HCT116 (cell line): ENCODE measurements around the gene HS6ST1. TPM values are rescaled to one million over a fixed set of nuclear protein-coding genes. Genes with fewer than 3 reads are reported as not detected.

ENCODE experiments used
- ATAC-seq: fragments of 200-7000 bp; cut with Tn5 transposase; 2 replicates; pipeline ENCODE4 v1.9.1; 2020; ENCODE audit warnings: mild to moderate bottlenecking, moderate library complexity
- BruUV-seq: library from RNA; stranded (reverse); fragments of 400-500 nt; replicated peaks from 2 replicates; lab custom pipeline; 2021; lab: Mats Ljungman, UMichigan
- CTCF ChIA-PET: fragments of 300-600 bp; sonication (Branson Sonifier 250); formaldehyde crosslinking; loops from one replicate; lab custom pipeline; 2021; ENCODE audit warnings: antibody characterized with exemption; lab: Charles Lee
- POLR2A ChIA-PET: fragments of 300-600, 350-600 bp; sonication (Branson Sonifier 250); formaldehyde crosslinking; loops from one replicate; lab custom pipeline; 2021; ENCODE audit warnings: antibody characterized with exemption; lab: Charles Lee
- RAD21 ChIA-PET, 2 experiments: fragments of 300-600 bp; sonication (Branson Sonifier 250); formaldehyde crosslinking; loops; one replicate each; lab custom pipeline; 2023; ENCODE audit warnings: low total read pairs in 2 of 2; ENCODE audit not compliant: uncharacterized antibody in 2 of 2, unreplicated experiment in 2 of 2, low non-redundant PET in 1 of 2; lab: Charles Lee
- DNase-seq: peaks from one replicate; pipeline ENCODE4 v3.0.0-alpha.2; 2010; ENCODE audit warnings: low read depth, low spot score
- H2AFZ ChIP-seq: fragments of 200-600 bp; shearing (Covaris generic), sonication (generic); 2 replicates; pipeline ENCODE4 v1.6.1; 2017; ENCODE audit warnings: low read depth, mixed run types, mixed read lengths, antibody characterized with exemption, low read length; ENCODE audit not compliant: poor library complexity, severe bottlenecking
- H3K27ac ChIP-seq: 2 replicates; pipeline ENCODE4 v1.5.1; 2012; ENCODE audit warnings: low read depth, low read length
- H3K27me3 ChIP-seq: fragments of 200-600 bp; sonication (generic); 2 replicates; pipeline ENCODE4 v1.6.1; 2016; ENCODE audit warnings: mixed run types, low read length, mixed read lengths; ENCODE audit not compliant: insufficient read depth
- H3K36me3 ChIP-seq, 2 experiments: fragments of 200-500 bp in 1 of 2; fragments of 200-600 bp in 1 of 2; sonication (Bioruptor generic) in 1 of 2; sonication (generic) in 1 of 2; 2 replicates each; pipeline versions ENCODE4 v1.5.1 to v1.6.1; 2014 to 2016; ENCODE audit warnings: low read length in 2 of 2, inconsistent platforms in 1 of 2, mixed read lengths in 1 of 2, mixed run types in 1 of 2; ENCODE audit not compliant: insufficient read depth in 2 of 2, control insufficient read depth in 1 of 2
- H3K4me1 ChIP-seq, 2 experiments: fragments of 200-600 bp in 1 of 2; sonication (generic) in 1 of 2; 2 replicates each; pipeline versions ENCODE4 v1.5.1 to v1.6.1; 2012 to 2017; ENCODE audit warnings: low read length in 2 of 2, inconsistent platforms in 1 of 2, mild to moderate bottlenecking in 1 of 2, mixed read lengths in 1 of 2, mixed run types in 1 of 2, moderate library complexity in 1 of 2; ENCODE audit not compliant: insufficient read depth in 2 of 2, control insufficient read depth in 1 of 2
- H3K4me2 ChIP-seq: fragments of 200-600 bp; sonication (generic); 2 replicates; pipeline ENCODE4 v1.6.1; 2017; ENCODE audit warnings: mixed run types, low read length, mixed read lengths
- H3K4me3 ChIP-seq, 2 experiments: fragments of 200-600 bp in 1 of 2; sonication (generic) in 1 of 2; replicated peaks in 1 of 2; 2 replicates each; pipeline ENCODE4 v1.5.1; 2011 to 2016; ENCODE audit warnings: low read length in 2 of 2, control low read depth in 1 of 2, low read depth in 1 of 2, mild to moderate bottlenecking in 1 of 2, mixed read lengths in 1 of 2, mixed run types in 1 of 2
- H3K79me2 ChIP-seq: fragments of 200-600 bp; sonication (generic); 2 replicates; pipeline ENCODE4 v1.6.1; 2017; ENCODE audit warnings: mild to moderate bottlenecking, mixed run types, low read length, moderate library complexity, mixed read lengths; ENCODE audit not compliant: insufficient read depth
- H3K9ac ChIP-seq: fragments of 200-600 bp; sonication (generic); 2 replicates; pipeline ENCODE4 v1.6.1; 2016; ENCODE audit warnings: low read length, mixed read lengths
- H3K9me2 ChIP-seq: fragments of 200-600 bp; sonication (generic), shearing (Covaris generic); 2 replicates; pipeline ENCODE4 v1.6.1; 2017; ENCODE audit warnings: mixed run types, mild to moderate bottlenecking, moderate library complexity; ENCODE audit not compliant: insufficient read depth
- H3K9me3 ChIP-seq, 2 experiments: fragments of 200-500 bp in 1 of 2; fragments of 200-600 bp in 1 of 2; sonication (Bioruptor generic) in 1 of 2; sonication (generic) in 1 of 2; 2 replicates each; pipeline ENCODE4 v1.6.1; 2014 to 2017; ENCODE audit warnings: low read length in 2 of 2, mixed read lengths in 2 of 2, inconsistent platforms in 1 of 2, low read depth in 1 of 2, mild to moderate bottlenecking in 1 of 2, mixed run types in 1 of 2, moderate library complexity in 1 of 2; ENCODE audit not compliant: control insufficient read depth in 1 of 2, insufficient read depth in 1 of 2
- H4K20me1 ChIP-seq: fragments of 200-600 bp; sonication (generic), shearing (Covaris generic); 2 replicates; pipeline ENCODE4 v1.6.1; 2017; ENCODE audit warnings: mixed run types, mild to moderate bottlenecking, moderate library complexity; ENCODE audit not compliant: insufficient read depth
- EGR1 ChIP-seq: IDR thresholded peaks from 2 replicates; pipeline ENCODE4 v1.6.1; 2012; ENCODE audit warnings: low read depth
- ELF1 ChIP-seq: IDR thresholded peaks from 2 replicates; pipeline ENCODE4 v1.6.1; 2012; ENCODE audit warnings: low read depth, borderline replicate concordance
- EZH2phosphoT487 ChIP-seq: fragments of 200-600 bp; IDR thresholded peaks from 2 replicates; pipeline ENCODE4 v1.6.1; 2018; ENCODE audit warnings: antibody characterized with exemption, borderline replicate concordance
- FOSL1 ChIP-seq: IDR thresholded peaks from 2 replicates; pipeline ENCODE4 v1.6.1; 2012; ENCODE audit warnings: low read depth
- POLR2A ChIP-seq: IDR thresholded peaks from 2 replicates; pipeline ENCODE4 v1.7.0; 2011; ENCODE audit warnings: borderline replicate concordance; ENCODE audit not compliant: insufficient read depth, insufficient read length; ENCODE audit errors: extremely low read depth
- RAD21 ChIP-seq: IDR thresholded peaks from 2 replicates; pipeline ENCODE4 v1.6.1; 2012; ENCODE audit warnings: low read depth, mild to moderate bottlenecking
- SIN3A ChIP-seq: IDR thresholded peaks from 2 replicates; pipeline ENCODE4 v1.6.1; 2012; ENCODE audit warnings: low read depth
- SRF ChIP-seq: IDR thresholded peaks from 2 replicates; pipeline ENCODE4 v1.6.1; 2012; ENCODE audit warnings: low read depth
- TCF7L2 ChIP-seq: IDR thresholded peaks from 2 replicates; pipeline ENCODE4 v1.7.0; 2011; ENCODE audit warnings: borderline replicate concordance, inconsistent platforms; ENCODE audit not compliant: insufficient read depth, insufficient read length; ENCODE audit errors: extremely low read depth
- YY1 ChIP-seq: IDR thresholded peaks from 2 replicates; pipeline ENCODE4 v1.6.1; 2011; ENCODE audit warnings: low read length, low read depth, moderate library complexity, mild to moderate bottlenecking; ENCODE audit not compliant: insufficient replicate concordance; ENCODE audit errors: extremely low read depth
- ZNF274 ChIP-seq: fragments of 200-500 bp; sonication (Bioruptor generic); IDR thresholded peaks from 2 replicates; pipeline ENCODE4 v1.6.1; 2014; ENCODE audit warnings: mild to moderate bottlenecking, low read depth, low read length, inconsistent platforms
- intact Hi-C: fragments of 100-400 bp; cut with micrococcal nuclease; formaldehyde crosslinking; loops from 2 replicates; pipeline ENCODE4 v1.10.0; 2022
- total RNA-seq: library from RNA; stranded (reverse); gene quantifications from one replicate; pipeline ENCODE4 v1.2.1, GENCODE V29; 2021; ENCODE audit not compliant: unreplicated experiment
- TF ChIP-seq, protein P1 (sequence below): IDR thresholded peaks from 2 replicates; pipeline ENCODE4 v1.6.1; 2012
- TF ChIP-seq, protein P2 (sequence below): IDR thresholded peaks from 2 replicates; pipeline ENCODE4 v1.6.1; 2012; ENCODE audit warnings: low read depth
- TF ChIP-seq, protein P3 (sequence below): IDR thresholded peaks from 2 replicates; pipeline ENCODE4 v1.6.1; 2011; ENCODE audit warnings: mild to moderate bottlenecking, low read length, moderate library complexity; ENCODE audit not compliant: insufficient replicate concordance; ENCODE audit errors: extremely low read depth
- TF ChIP-seq, protein P4 (sequence below), 3 experiments: fragments of 200-600 bp in 1 of 3; sonication (generic) in 1 of 3; IDR thresholded peaks in 2 of 3; conservative IDR thresholded peaks in 1 of 3; 2 replicates each; pipeline ENCODE4 v1.5.1; 2012 to 2017; ENCODE audit warnings: low read depth in 2 of 3, low read length in 2 of 3, antibody characterized with exemption in 1 of 3, borderline replicate concordance in 1 of 3, control low read depth in 1 of 3, mild to moderate bottlenecking in 1 of 3, mixed read lengths in 1 of 3, mixed run types in 1 of 3, moderate library complexity in 1 of 3; ENCODE audit not compliant: insufficient read depth in 1 of 3

HS6ST1 gene
- total RNA-seq, 1 experiment from 2014 or later, result 35.0 TPM

DNA sequence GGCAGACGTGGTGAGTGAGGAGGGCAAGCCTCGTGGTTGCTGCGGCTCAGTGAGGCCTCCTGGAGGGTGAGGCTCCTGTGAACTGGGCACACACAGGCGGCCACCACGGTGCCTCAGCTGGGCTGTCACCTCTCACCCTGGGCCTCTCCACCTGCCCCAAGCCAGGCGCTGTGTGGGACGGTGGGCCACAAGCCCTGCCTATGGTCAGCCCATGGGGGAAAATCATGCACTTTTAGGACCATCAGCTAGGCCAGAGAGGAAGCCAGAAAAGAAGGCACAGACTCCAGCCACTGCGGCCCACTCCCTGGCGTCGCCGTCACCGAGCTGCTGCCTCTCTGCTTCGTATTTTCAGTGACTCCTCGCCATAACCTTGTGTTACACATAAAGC lies 28.5 kb upstream of the HS6ST1 start:
- no peak overlapping the region for H3K4me3 ChIP-seq
- no peak overlapping the region for H3K4me2 ChIP-seq
- no peaks in the 10 kb centered on the region for H3K79me2 ChIP-seq
- no peak for DNase-seq
- intact Hi-C loops, result no loop called here
- no peaks in the 10 kb centered on the region for H3K9me2 ChIP-seq
- H3K27ac ChIP-seq, result no peak overlapping the region
- H2AFZ ChIP-seq, result no peak overlapping the region
- no peak; the same call in 1 of the 2 replicates for ATAC-seq
- BruUV-seq, result no TSS peak
- H4K20me1 ChIP-seq, result no peaks in the 10 kb centered on the region
- ChIA-PET RAD21 (no interaction called here), CTCF (no interaction called here), POLR2A (no interaction called here)
- H3K9ac ChIP-seq, result no peak overlapping the region
- H3K9me3 ChIP-seq, result peaks cover 3% of the 10 kb centered on the region in 2 experiments; a peak in 1 of 4 replicates
- H3K36me3 ChIP-seq, result no peaks in the 10 kb centered on the region
- no peak for TF ChIP-seq YY1
- TF ChIP-seq, protein P1, sequence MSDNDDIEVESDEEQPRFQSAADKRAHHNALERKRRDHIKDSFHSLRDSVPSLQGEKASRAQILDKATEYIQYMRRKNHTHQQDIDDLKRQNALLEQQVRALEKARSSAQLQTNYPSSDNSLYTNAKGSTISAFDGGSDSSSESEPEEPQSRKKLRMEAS, result no peak
- TF ChIP-seq ZNF274, result no peak
- no peak for TF ChIP-seq POLR2A
- TF ChIP-seq RAD21, result no peak
- no peak for TF ChIP-seq EZH2phosphoT487
- TF ChIP-seq, protein P2, sequence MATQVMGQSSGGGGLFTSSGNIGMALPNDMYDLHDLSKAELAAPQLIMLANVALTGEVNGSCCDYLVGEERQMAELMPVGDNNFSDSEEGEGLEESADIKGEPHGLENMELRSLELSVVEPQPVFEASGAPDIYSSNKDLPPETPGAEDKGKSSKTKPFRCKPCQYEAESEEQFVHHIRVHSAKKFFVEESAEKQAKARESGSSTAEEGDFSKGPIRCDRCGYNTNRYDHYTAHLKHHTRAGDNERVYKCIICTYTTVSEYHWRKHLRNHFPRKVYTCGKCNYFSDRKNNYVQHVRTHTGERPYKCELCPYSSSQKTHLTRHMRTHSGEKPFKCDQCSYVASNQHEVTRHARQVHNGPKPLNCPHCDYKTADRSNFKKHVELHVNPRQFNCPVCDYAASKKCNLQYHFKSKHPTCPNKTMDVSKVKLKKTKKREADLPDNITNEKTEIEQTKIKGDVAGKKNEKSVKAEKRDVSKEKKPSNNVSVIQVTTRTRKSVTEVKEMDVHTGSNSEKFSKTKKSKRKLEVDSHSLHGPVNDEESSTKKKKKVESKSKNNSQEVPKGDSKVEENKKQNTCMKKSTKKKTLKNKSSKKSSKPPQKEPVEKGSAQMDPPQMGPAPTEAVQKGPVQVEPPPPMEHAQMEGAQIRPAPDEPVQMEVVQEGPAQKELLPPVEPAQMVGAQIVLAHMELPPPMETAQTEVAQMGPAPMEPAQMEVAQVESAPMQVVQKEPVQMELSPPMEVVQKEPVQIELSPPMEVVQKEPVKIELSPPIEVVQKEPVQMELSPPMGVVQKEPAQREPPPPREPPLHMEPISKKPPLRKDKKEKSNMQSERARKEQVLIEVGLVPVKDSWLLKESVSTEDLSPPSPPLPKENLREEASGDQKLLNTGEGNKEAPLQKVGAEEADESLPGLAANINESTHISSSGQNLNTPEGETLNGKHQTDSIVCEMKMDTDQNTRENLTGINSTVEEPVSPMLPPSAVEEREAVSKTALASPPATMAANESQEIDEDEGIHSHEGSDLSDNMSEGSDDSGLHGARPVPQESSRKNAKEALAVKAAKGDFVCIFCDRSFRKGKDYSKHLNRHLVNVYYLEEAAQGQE, result no peak
- TF ChIP-seq, protein P3, sequence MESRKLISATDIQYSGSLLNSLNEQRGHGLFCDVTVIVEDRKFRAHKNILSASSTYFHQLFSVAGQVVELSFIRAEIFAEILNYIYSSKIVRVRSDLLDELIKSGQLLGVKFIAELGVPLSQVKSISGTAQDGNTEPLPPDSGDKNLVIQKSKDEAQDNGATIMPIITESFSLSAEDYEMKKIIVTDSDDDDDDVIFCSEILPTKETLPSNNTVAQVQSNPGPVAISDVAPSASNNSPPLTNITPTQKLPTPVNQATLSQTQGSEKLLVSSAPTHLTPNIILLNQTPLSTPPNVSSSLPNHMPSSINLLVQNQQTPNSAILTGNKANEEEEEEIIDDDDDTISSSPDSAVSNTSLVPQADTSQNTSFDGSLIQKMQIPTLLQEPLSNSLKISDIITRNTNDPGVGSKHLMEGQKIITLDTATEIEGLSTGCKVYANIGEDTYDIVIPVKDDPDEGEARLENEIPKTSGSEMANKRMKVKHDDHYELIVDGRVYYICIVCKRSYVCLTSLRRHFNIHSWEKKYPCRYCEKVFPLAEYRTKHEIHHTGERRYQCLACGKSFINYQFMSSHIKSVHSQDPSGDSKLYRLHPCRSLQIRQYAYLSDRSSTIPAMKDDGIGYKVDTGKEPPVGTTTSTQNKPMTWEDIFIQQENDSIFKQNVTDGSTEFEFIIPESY, result no peak
- TF ChIP-seq, protein P4, sequence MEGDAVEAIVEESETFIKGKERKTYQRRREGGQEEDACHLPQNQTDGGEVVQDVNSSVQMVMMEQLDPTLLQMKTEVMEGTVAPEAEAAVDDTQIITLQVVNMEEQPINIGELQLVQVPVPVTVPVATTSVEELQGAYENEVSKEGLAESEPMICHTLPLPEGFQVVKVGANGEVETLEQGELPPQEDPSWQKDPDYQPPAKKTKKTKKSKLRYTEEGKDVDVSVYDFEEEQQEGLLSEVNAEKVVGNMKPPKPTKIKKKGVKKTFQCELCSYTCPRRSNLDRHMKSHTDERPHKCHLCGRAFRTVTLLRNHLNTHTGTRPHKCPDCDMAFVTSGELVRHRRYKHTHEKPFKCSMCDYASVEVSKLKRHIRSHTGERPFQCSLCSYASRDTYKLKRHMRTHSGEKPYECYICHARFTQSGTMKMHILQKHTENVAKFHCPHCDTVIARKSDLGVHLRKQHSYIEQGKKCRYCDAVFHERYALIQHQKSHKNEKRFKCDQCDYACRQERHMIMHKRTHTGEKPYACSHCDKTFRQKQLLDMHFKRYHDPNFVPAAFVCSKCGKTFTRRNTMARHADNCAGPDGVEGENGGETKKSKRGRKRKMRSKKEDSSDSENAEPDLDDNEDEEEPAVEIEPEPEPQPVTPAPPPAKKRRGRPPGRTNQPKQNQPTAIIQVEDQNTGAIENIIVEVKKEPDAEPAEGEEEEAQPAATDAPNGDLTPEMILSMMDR (IDR thresholded peaks at IDR 0.05 in 2 of 3, conservative IDR thresholded peaks at IDR 0.05 in 1 of 3; ENCODE audit: borderline replicate concordance in 1 of 3, insufficient read depth in 1 of 3, low read depth in 2 of 3, low read length in 2 of 3), result no peak
- no peak for TF ChIP-seq SIN3A
- no peak for TF ChIP-seq FOSL1
- TF ChIP-seq SRF, result no peak
- no peak for TF ChIP-seq ELF1
- TF ChIP-seq EGR1, result no peak
- no peak for TF ChIP-seq TCF7L2
- H3K27me3 ChIP-seq, result no peaks in the 10 kb centered on the region
- H3K4me1 ChIP-seq, result no peaks in the 10 kb centered on the region
